Activated CD4-positive, alpha-beta memory T cell treated with anti-CD3 and anti-CD28 coated beads, Interleukin-2, amount 10 ng/mL, durations not matched to agents 7 days and 5 days (primary cell): ENCODE data around the gene SPATA31D3. TPM values are rescaled to one million over a fixed set of nuclear protein-coding genes. Genes with fewer than 3 reads are reported as not detected.
"Not testable (repeated sequence)": the region's sequence is repeated elsewhere in the genome, so short reads cannot be mapped to it uniquely, and the experiment has no call there.

Experiments used
- CTCF ChIA-PET: fragments of 350-600 bp; sonication (Branson Sonifier 250); formaldehyde crosslinking; loops from one replicate; lab custom pipeline; 2021; ENCODE audit warnings: antibody characterized with exemption, inconsistent platforms; lab: Charles Lee
- POLR2A ChIA-PET: fragments of 350-600 bp; sonication (Branson Sonifier 250); formaldehyde crosslinking; loops from one replicate; lab custom pipeline; 2021; ENCODE audit warnings: antibody characterized with exemption; lab: Charles Lee
- DNase-seq: peaks from one replicate; pipeline ENCODE4 v3.0.0-alpha.2; 2020
- H3K27ac Mint-ChIP-seq: one replicate; pipeline ENCODE4 v1.8.0; 2021; ENCODE audit warnings: mild to moderate bottlenecking, mixed read lengths
- H3K27me3 Mint-ChIP-seq: one replicate; pipeline ENCODE4 v1.8.0; 2021; ENCODE audit warnings: mixed read lengths
- H3K36me3 Mint-ChIP-seq: one replicate; pipeline ENCODE4 v1.8.0; 2021; ENCODE audit warnings: low read depth, mixed read lengths
- H3K4me1 Mint-ChIP-seq: one replicate; pipeline ENCODE4 v1.8.0; 2021; ENCODE audit warnings: mixed read lengths
- H3K4me3 Mint-ChIP-seq: one replicate; pipeline ENCODE4 v1.8.0; 2021; ENCODE audit warnings: mild to moderate bottlenecking, mixed read lengths
- H3K9me3 Mint-ChIP-seq: one replicate; pipeline ENCODE4 v1.8.0; 2021; ENCODE audit warnings: mixed read lengths
- total RNA-seq, 2 experiments: library from RNA; stranded (reverse); gene quantifications; one replicate each; pipeline ENCODE4 v1.2.3, GENCODE V29; 2021

SPATA31D3 gene
- total RNA-seq: not detected

GRCh38 chr9:81943393-81943792 lies at the start of gene SPATA31D3:
Gene SPATA31D3, plus strand, starts transcription at chr9:81943500. Its CDS starts 86 bp downstream, at chr9:81943586.
- H3K9me3 Mint-ChIP-seq, CTCF ChIA-PET, H3K4me1 Mint-ChIP-seq, H3K36me3 Mint-ChIP-seq, H3K4me3 Mint-ChIP-seq, H3K27me3 Mint-ChIP-seq, POLR2A ChIA-PET, H3K27ac Mint-ChIP-seq, DNase-seq: not testable (repeated sequence)

GRCh38 chr9:81893929-81894328 lies 49.4 kb upstream of the SPATA31D3 start:
- Mint-ChIP-seq H3K27ac (no peak overlapping the region), H3K36me3 (no peaks in the 10 kb centered on the region), H3K9me3 (peaks cover 3% of the 10 kb centered on the region), H3K4me3 (no peak overlapping the region), H3K27me3 (no peaks in the 10 kb centered on the region), H3K4me1 (no peaks in the 10 kb centered on the region)
- ChIA-PET CTCF (no interaction called here), POLR2A (no interaction called here)
- no peak for DNase-seq

- no peak for DNase-seq
- Mint-ChIP-seq H3K9me3 (peaks cover 3% of the 10 kb centered on the region), H3K27ac (no peak overlapping the region), H3K27me3 (no peaks in the 10 kb centered on the region), H3K4me3 (no peak overlapping the region), H3K4me1 (no peaks in the 10 kb centered on the region), H3K36me3 (no peaks in the 10 kb centered on the region)
- ChIA-PET POLR2A (no interaction called here), CTCF (no interaction called here)
Measured at GRCh38 chr9:81894891-81895290, 48.4 kb upstream of the SPATA31D3 start.

GRCh38 chr9:81896070-81896469 lies 47.2 kb upstream of the SPATA31D3 start:
- Mint-ChIP-seq H3K27ac (no peak overlapping the region), H3K36me3 (no peaks in the 10 kb centered on the region), H3K4me3 (no peak overlapping the region), H3K27me3 (no peaks in the 10 kb centered on the region), H3K4me1 (no peaks in the 10 kb centered on the region), H3K9me3 (peaks cover 3% of the 10 kb centered on the region)
- ChIA-PET POLR2A (no interaction called here), CTCF (no interaction called here)
- DNase-seq: no peak

GRCh38 chr9:81898851-81899250 lies 44.4 kb upstream of the SPATA31D3 start:
- Mint-ChIP-seq H3K27ac (no peak overlapping the region), H3K4me3 (no peak overlapping the region), H3K27me3 (no peaks in the 10 kb centered on the region), H3K4me1 (no peaks in the 10 kb centered on the region), H3K9me3 (peaks cover 3% of the 10 kb centered on the region), H3K36me3 (no peaks in the 10 kb centered on the region)
- no peak for DNase-seq
- POLR2A ChIA-PET: no interaction called here
- CTCF ChIA-PET: no interaction called here

GRCh38 chr9:81902196-81902595 lies 41.1 kb upstream of the SPATA31D3 start:
- Mint-ChIP-seq H3K27me3 (no peaks in the 10 kb centered on the region), H3K27ac (no peak overlapping the region), H3K36me3 (no peaks in the 10 kb centered on the region), H3K9me3 (no peaks in the 10 kb centered on the region), H3K4me1 (no peaks in the 10 kb centered on the region), H3K4me3 (no peak overlapping the region)
- ChIA-PET CTCF (no interaction called here), POLR2A (interaction anchor here (0.7 kb wide), 1 partner anchor 1856 kb away, joined by 3 read pairs; no protein-coding TSS in a partner anchor)
- no peak for DNase-seq

GRCh38 chr9:81902626-81903025 lies 40.7 kb upstream of the SPATA31D3 start:
- H3K9me3 Mint-ChIP-seq: no peaks in the 10 kb centered on the region
- H3K4me1 Mint-ChIP-seq: no peaks in the 10 kb centered on the region
- ChIA-PET POLR2A (no interaction called here), CTCF (no interaction called here)
- no peaks in the 10 kb centered on the region for H3K27me3 Mint-ChIP-seq
- no peak overlapping the region for H3K4me3 Mint-ChIP-seq
- no peak for DNase-seq
- no peak overlapping the region for H3K27ac Mint-ChIP-seq
- no peaks in the 10 kb centered on the region for H3K36me3 Mint-ChIP-seq

- ChIA-PET POLR2A (no interaction called here), CTCF (no interaction called here)
- H3K4me3 Mint-ChIP-seq: no peak overlapping the region
- H3K27me3 Mint-ChIP-seq: no peaks in the 10 kb centered on the region
- no peaks in the 10 kb centered on the region for H3K9me3 Mint-ChIP-seq
- H3K4me1 Mint-ChIP-seq: no peaks in the 10 kb centered on the region
- no peaks in the 10 kb centered on the region for H3K36me3 Mint-ChIP-seq
- H3K27ac Mint-ChIP-seq: no peak overlapping the region
- DNase-seq: no peak
Measured at GRCh38 chr9:81906671-81907070, 36.6 kb upstream of the SPATA31D3 start.

- H3K36me3 Mint-ChIP-seq: no peaks in the 10 kb centered on the region
- H3K4me3 Mint-ChIP-seq: no peak overlapping the region
- DNase-seq: no peak
- ChIA-PET CTCF (no interaction called here), POLR2A (no interaction called here)
- no peaks in the 10 kb centered on the region for H3K27me3 Mint-ChIP-seq
- H3K9me3 Mint-ChIP-seq: peaks cover 10% of the 10 kb centered on the region
- H3K4me1 Mint-ChIP-seq: no peaks in the 10 kb centered on the region
- no peak overlapping the region for H3K27ac Mint-ChIP-seq
Measured at GRCh38 chr9:81912135-81912534, 31.2 kb upstream of the SPATA31D3 start.

- CTCF ChIA-PET: no interaction called here
- Mint-ChIP-seq H3K27me3 (no peaks in the 10 kb centered on the region), H3K4me3 (no peak overlapping the region), H3K36me3 (no peaks in the 10 kb centered on the region), H3K27ac (no peak overlapping the region), H3K9me3 (peaks cover 10% of the 10 kb centered on the region), H3K4me1 (no peaks in the 10 kb centered on the region)
- no peak for DNase-seq
- POLR2A ChIA-PET: no interaction called here
Measured at GRCh38 chr9:81915801-81916505, 27.3 kb upstream of the SPATA31D3 start.

GRCh38 chr9:81918507-81918906 lies 24.8 kb upstream of the SPATA31D3 start:
- H3K9me3 Mint-ChIP-seq, H3K27ac Mint-ChIP-seq, H3K4me3 Mint-ChIP-seq, H3K36me3 Mint-ChIP-seq, H3K27me3 Mint-ChIP-seq, CTCF ChIA-PET, H3K4me1 Mint-ChIP-seq, DNase-seq, POLR2A ChIA-PET: not testable (repeated sequence)

GRCh38 chr9:81928305-81928704 lies 15.0 kb upstream of the SPATA31D3 start, which contains the start of gene SPATA31D4:
Gene SPATA31D4, plus strand, starts transcription at chr9:81928428. Its CDS starts 86 bp downstream, at chr9:81928514.
- H3K36me3 Mint-ChIP-seq, CTCF ChIA-PET, H3K4me3 Mint-ChIP-seq, H3K4me1 Mint-ChIP-seq, DNase-seq, H3K27ac Mint-ChIP-seq, POLR2A ChIA-PET, H3K27me3 Mint-ChIP-seq, H3K9me3 Mint-ChIP-seq: not testable (repeated sequence)

GRCh38 chr9:81930147-81930546 lies 13.2 kb upstream of the SPATA31D3 start:
- CTCF ChIA-PET, H3K27me3 Mint-ChIP-seq, POLR2A ChIA-PET, H3K4me3 Mint-ChIP-seq, H3K4me1 Mint-ChIP-seq, H3K27ac Mint-ChIP-seq, DNase-seq, H3K9me3 Mint-ChIP-seq, H3K36me3 Mint-ChIP-seq: not testable (repeated sequence)

- H3K27ac Mint-ChIP-seq, H3K36me3 Mint-ChIP-seq, H3K4me3 Mint-ChIP-seq, DNase-seq, H3K27me3 Mint-ChIP-seq, H3K9me3 Mint-ChIP-seq, H3K4me1 Mint-ChIP-seq, CTCF ChIA-PET, POLR2A ChIA-PET: not testable (repeated sequence)
Measured at GRCh38 chr9:81933547-81933946, 9.8 kb upstream of the SPATA31D3 start.
